ENCODE results near the gene ITGB3. TPM values are rescaled to one million over a fixed set of nuclear protein-coding genes. Genes with fewer than 3 reads are reported as not detected.

The ITGB3 gene
- total and polyA plus RNA-seq, 10 donors = 0.30 to 56.0 (median 31.1) TPM

DNA sequence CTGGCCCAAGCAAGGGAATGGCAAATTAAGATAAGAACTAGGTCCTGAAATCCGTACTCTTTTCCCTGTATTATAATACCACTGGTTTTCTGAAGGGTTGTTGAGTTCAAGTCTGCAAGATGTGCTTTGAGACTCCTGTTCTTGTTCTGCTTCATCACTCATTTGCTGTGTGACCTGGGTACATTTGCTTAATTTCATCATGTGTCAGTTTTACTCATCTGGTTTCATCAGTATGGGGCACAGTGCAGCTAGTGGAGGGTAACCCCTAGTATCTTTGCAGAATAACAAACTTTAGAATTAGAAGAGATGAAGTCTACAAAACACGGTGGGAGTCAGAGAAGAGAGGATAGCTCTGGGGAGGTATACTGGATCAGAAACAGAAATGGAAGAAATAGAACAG, 48.2 kb downstream of the ITGB3 start:
- H3K4me3 ChIP-seq = no peak overlapping the region
- DNase-seq = no peak
- H3K27me3 ChIP-seq (replicated peaks in 1 of 7) = no peaks in the 10 kb centered on the region
- no peak for TF ChIP-seq POLR2AphosphoS5 (IDR thresholded peaks at IDR 0.05)
- WGBS, 5 donors = 75 to 90% (median 83%) methylated on average over 2 of the region's 2 CpGs
- peaks cover 0 to 16% (median 6%) of the 10 kb centered on the region in 6 donors for H3K4me1 ChIP-seq
- peaks cover 0 to 11% (median 0%) of the 10 kb centered on the region in 6 donors for H3K36me3 ChIP-seq
- H3K9me3 ChIP-seq = peaks cover 0 to 16% (median 5%) of the 10 kb centered on the region in 8 donors
- intact Hi-C loops (cut with DNase I; ENCODE audit: low total_unique reads) = no loop called here
- H3K27ac ChIP-seq = no peak overlapping the region

DNA sequence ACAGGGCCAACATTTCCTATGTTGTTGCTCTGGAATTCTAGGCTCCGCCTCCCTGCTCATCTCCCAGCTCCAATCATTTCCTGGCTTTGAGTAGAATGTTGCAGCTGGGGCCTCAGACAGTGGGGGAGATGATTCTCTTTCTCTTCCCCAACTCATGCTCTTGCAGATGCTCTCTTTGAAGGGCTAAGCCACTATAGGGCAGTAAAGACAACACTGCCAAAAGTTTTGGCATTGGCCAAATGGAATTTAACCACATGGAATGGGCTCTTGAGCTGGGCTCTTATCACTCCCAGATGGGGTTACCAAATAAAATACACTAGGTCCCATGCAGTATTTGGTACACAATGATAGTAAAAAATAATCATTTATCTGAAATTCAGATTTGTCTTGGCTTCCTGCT, 50.6 kb downstream of the ITGB3 start:
- no peak overlapping the region for H3K27ac ChIP-seq
- intact Hi-C loops (cut with DNase I; ENCODE audit: low total_unique reads) = no loop called here
- 91 to 100% (median 93%) methylated on average over 1 of the region's 1 CpG for WGBS, 5 donors
- DNase-seq = no peak
- peaks cover 0 to 16% (median 5%) of the 10 kb centered on the region in 8 donors for H3K9me3 ChIP-seq
- H3K4me3 ChIP-seq = no peak overlapping the region
- H3K36me3 ChIP-seq = peaks cover 0 to 11% (median 0%) of the 10 kb centered on the region in 6 donors
- no peaks in the 10 kb centered on the region for H3K27me3 ChIP-seq (replicated peaks in 1 of 7)
- H3K4me1 ChIP-seq = peaks cover 0 to 16% (median 6%) of the 10 kb centered on the region in 6 donors
- TF ChIP-seq POLR2AphosphoS5 (IDR thresholded peaks at IDR 0.05) (no peak), POLR2A (IDR thresholded peaks at IDR 0.05) (no peak)
- TF ChIP-seq, protein P1, sequence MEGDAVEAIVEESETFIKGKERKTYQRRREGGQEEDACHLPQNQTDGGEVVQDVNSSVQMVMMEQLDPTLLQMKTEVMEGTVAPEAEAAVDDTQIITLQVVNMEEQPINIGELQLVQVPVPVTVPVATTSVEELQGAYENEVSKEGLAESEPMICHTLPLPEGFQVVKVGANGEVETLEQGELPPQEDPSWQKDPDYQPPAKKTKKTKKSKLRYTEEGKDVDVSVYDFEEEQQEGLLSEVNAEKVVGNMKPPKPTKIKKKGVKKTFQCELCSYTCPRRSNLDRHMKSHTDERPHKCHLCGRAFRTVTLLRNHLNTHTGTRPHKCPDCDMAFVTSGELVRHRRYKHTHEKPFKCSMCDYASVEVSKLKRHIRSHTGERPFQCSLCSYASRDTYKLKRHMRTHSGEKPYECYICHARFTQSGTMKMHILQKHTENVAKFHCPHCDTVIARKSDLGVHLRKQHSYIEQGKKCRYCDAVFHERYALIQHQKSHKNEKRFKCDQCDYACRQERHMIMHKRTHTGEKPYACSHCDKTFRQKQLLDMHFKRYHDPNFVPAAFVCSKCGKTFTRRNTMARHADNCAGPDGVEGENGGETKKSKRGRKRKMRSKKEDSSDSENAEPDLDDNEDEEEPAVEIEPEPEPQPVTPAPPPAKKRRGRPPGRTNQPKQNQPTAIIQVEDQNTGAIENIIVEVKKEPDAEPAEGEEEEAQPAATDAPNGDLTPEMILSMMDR (IDR thresholded peaks at IDR 0.05 in 8 of 11, conservative IDR thresholded peaks at IDR 0.05 in 3 of 11) = no peak

DNA sequence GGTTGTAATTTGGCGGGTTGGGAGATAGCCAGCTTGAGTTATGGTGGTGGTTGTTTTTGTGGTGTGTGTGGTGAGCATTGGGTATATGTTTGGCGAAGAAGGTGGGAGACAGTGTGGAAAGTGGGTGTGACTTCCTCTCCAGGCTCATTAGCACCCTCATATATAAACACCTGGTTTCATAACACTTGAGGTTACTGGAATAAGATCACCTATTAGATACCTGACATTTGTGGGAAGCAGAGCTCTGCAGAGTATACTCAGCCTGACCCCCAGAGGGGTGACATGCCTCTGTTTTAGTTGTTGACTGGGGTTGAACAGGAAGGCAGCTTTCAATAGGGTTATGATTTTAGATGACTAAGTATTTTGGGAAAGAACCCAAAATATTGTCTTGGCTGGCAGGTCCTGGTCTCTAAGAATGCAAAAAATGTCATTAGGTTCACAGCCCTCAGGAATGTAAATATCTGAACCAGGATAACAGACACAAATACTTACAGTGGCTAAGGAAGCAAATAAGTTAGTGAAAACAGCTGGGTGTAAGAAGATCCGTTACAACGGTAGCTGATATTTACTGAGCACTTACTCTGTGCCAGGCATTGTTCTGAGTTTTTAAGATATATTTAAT, 51.8 kb downstream of the ITGB3 start:
- H3K36me3 ChIP-seq = peaks cover 0 to 11% (median 0%) of the 10 kb centered on the region in 6 donors
- intact Hi-C loops (cut with DNase I; ENCODE audit: low total_unique reads) = loop anchor here (5.0 kb wide), 1 partner anchor 193 kb away; no protein-coding TSS in a partner anchor
- H3K4me3 ChIP-seq = no peak overlapping the region
- peaks cover 0 to 16% (median 6%) of the 10 kb centered on the region in 6 donors for H3K4me1 ChIP-seq
- WGBS, 5 donors = 64 to 73% (median 68%) methylated on average over 4 of the region's 4 CpGs
- peaks cover 0 to 16% (median 5%) of the 10 kb centered on the region in 8 donors for H3K9me3 ChIP-seq
- H3K27me3 ChIP-seq (replicated peaks in 1 of 7) = no peaks in the 10 kb centered on the region
- TF ChIP-seq POLR2A (IDR thresholded peaks at IDR 0.05) (no peak), POLR2AphosphoS5 (IDR thresholded peaks at IDR 0.05) (no peak)
- TF ChIP-seq, protein P1 (IDR thresholded peaks at IDR 0.05 in 8 of 11, conservative IDR thresholded peaks at IDR 0.05 in 3 of 11) = no peak
- DNase-seq = no peak
- H3K27ac ChIP-seq = no peak overlapping the region

DNA sequence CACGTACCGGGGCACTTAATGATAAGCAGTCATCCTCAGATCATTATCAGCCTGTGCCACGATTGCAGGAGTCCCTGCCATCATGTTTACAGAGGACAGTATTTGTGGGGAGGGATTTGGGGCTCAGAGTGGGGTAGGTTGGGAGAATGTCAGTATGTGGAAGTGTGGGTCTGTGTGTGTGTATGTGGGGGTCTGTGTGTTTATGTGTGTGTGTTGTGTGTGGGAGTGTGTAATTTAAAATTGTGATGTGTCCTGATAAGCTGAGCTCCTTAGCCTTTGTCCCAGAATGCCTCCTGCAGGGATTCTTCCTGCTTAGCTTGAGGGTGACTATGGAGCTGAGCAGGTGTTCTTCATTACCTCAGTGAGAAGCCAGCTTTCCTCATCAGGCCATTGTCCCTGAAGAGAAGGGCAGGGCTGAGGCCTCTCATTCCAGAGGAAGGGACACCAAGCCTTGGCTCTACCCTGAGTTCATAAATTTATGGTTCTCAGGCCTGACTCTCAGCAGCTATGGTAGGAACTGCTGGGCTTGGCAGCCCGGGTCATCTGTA, 56.6 kb downstream of the ITGB3 start:
- Histone ChIP-seq H3K9me3 (no peaks in the 10 kb centered on the region), H3K36me3 (peaks cover 0 to 4% (median 0%) of the 10 kb centered on the region in 6 donors), H3K4me3 (no peak overlapping the region), H3K4me1 (peaks cover 0 to 17% (median 7%) of the 10 kb centered on the region in 6 donors), H3K27me3 (replicated peaks in 1 of 7) (no peaks in the 10 kb centered on the region), H3K27ac (no peak overlapping the region)
- no peak for DNase-seq
- WGBS, 5 donors = 69 to 84% (median 78%) methylated on average over 4 of the region's 4 CpGs
- TF ChIP-seq, protein P1 (IDR thresholded peaks at IDR 0.05 in 8 of 11, conservative IDR thresholded peaks at IDR 0.05 in 3 of 11) = no peak
- TF ChIP-seq POLR2A (IDR thresholded peaks at IDR 0.05) = no peak
- no peak for TF ChIP-seq POLR2AphosphoS5 (IDR thresholded peaks at IDR 0.05)
- intact Hi-C loops (cut with DNase I; ENCODE audit: low total_unique reads) = no loop called here

All from spleen (tissue), 11 donors.